ENCODE results near the gene KCND3.

GRCh38 chr1:111959436-111959835, 30.0 kb downstream of the KCND3 start:
- TF ChIP-seq, protein P1, sequence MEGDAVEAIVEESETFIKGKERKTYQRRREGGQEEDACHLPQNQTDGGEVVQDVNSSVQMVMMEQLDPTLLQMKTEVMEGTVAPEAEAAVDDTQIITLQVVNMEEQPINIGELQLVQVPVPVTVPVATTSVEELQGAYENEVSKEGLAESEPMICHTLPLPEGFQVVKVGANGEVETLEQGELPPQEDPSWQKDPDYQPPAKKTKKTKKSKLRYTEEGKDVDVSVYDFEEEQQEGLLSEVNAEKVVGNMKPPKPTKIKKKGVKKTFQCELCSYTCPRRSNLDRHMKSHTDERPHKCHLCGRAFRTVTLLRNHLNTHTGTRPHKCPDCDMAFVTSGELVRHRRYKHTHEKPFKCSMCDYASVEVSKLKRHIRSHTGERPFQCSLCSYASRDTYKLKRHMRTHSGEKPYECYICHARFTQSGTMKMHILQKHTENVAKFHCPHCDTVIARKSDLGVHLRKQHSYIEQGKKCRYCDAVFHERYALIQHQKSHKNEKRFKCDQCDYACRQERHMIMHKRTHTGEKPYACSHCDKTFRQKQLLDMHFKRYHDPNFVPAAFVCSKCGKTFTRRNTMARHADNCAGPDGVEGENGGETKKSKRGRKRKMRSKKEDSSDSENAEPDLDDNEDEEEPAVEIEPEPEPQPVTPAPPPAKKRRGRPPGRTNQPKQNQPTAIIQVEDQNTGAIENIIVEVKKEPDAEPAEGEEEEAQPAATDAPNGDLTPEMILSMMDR (IDR thresholded peaks at IDR 0.05), result no peak
- no peak for TF ChIP-seq POLR2A (IDR thresholded peaks at IDR 0.05)

Measured in Peyer's patch (tissue), 4 donors.